ENCODE results near the gene PPARA. TPM values are rescaled to one million over a fixed set of nuclear protein-coding genes. Genes with fewer than 3 reads are reported as not detected.
A peak's percentile ranks its signal among the peaks of the same experiment; 100 is the strongest.
"Not testable (repeated sequence)": the region's sequence is repeated elsewhere in the genome, so short reads cannot be mapped to it uniquely, and the experiment has no call there.

The PPARA gene
- total RNA-seq, 1 donor from 2014 or later: 13.0 TPM

DNA sequence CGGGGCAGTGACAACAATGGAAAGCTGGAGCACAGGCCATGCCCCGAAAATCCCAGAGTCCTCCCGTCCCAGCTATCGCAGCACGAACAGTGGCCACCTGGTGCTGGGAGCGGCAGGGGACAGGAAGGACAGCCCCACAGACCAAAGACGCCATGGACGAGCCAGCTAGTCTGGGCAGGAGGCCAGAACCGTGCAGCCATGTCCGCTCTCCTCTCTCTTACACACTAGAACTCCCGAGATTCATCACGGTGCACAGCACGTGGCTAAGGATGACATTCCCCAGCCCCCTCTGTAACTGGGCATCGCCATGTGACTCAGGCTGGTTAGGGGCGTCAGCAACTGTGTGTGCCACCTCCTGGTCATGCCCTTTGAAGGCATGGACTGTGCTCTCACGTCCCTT, 95.2 kb downstream of the PPARA start:
- H3K4me3 Mint-ChIP-seq: no peak overlapping the region
- no peak overlapping the region for H3K27ac Mint-ChIP-seq
- H3K27me3 Mint-ChIP-seq: no peaks in the 10 kb centered on the region
- no peak for DNase-seq
- peaks cover 16% of the 10 kb centered on the region for H3K36me3 Mint-ChIP-seq (ENCODE audit: low read depth)
- no peaks in the 10 kb centered on the region for H3K9me3 Mint-ChIP-seq
- peaks cover 14% of the 10 kb centered on the region for H3K4me1 Mint-ChIP-seq
- intact Hi-C loops (cut with micrococcal nuclease): no loop called here

DNA sequence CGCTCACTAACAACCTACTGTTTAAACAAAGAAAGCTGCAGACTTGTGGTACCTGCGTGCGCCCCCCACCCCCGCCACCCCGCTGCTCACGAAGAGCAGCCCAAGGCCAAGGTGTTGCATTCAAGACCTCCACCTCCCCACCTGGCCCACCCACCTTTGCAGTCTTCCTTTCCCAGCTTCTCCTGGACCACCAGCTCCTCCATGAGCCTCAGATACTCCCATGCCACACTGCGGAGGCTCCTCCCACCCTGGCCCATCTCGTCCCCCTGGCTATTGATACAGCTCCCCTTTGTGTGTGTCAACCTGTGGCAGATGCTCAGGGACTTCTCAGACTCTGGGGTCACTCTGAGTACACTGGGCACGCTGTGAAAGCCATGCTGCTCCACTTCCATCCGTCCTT, 95.9 kb downstream of the PPARA start:
- no peak overlapping the region for H3K27ac Mint-ChIP-seq
- H3K9me3 Mint-ChIP-seq: no peaks in the 10 kb centered on the region
- peaks cover 12% of the 10 kb centered on the region for H3K4me1 Mint-ChIP-seq
- no peak overlapping the region for H3K4me3 Mint-ChIP-seq
- no peak for DNase-seq
- no peaks in the 10 kb centered on the region for H3K27me3 Mint-ChIP-seq
- intact Hi-C loops (cut with micrococcal nuclease): no loop called here
- peaks cover 15% of the 10 kb centered on the region for H3K36me3 Mint-ChIP-seq (ENCODE audit: low read depth)

DNA sequence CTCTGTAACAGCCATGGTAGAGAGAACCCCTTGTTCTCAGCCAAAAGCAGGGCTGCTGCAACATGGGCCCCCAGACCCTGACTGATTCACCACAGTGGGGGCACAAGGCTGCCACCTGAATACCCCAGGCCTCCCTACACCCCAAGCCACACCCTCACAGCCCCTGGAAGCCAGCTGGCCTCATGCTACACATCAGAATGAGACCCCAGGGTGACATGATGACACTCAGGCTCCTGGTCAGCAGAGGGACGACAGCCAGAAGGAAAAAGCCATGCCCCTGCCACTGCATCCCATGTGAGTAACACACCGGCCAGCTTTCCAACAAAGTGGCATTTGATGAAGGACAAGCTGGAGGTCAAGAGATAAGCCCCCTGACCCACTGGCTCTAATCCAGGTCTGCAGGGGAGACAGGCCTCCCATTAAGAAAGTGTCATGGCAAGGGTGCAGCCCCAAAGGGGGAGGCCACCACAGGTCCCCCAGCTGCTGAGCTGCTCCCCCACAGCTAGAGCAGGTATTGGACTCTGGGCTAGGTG, 97.2 kb downstream of the PPARA start:
- intact Hi-C loops (cut with micrococcal nuclease): no loop called here
- no peak overlapping the region for H3K27ac Mint-ChIP-seq
- H3K36me3 Mint-ChIP-seq (ENCODE audit: low read depth): peaks cover 13% of the 10 kb centered on the region
- H3K4me1 Mint-ChIP-seq: peaks cover 20% of the 10 kb centered on the region
- H3K27me3 Mint-ChIP-seq: no peaks in the 10 kb centered on the region
- no peak for DNase-seq
- H3K4me3 Mint-ChIP-seq: no peak overlapping the region
- H3K9me3 Mint-ChIP-seq: no peaks in the 10 kb centered on the region

DNA sequence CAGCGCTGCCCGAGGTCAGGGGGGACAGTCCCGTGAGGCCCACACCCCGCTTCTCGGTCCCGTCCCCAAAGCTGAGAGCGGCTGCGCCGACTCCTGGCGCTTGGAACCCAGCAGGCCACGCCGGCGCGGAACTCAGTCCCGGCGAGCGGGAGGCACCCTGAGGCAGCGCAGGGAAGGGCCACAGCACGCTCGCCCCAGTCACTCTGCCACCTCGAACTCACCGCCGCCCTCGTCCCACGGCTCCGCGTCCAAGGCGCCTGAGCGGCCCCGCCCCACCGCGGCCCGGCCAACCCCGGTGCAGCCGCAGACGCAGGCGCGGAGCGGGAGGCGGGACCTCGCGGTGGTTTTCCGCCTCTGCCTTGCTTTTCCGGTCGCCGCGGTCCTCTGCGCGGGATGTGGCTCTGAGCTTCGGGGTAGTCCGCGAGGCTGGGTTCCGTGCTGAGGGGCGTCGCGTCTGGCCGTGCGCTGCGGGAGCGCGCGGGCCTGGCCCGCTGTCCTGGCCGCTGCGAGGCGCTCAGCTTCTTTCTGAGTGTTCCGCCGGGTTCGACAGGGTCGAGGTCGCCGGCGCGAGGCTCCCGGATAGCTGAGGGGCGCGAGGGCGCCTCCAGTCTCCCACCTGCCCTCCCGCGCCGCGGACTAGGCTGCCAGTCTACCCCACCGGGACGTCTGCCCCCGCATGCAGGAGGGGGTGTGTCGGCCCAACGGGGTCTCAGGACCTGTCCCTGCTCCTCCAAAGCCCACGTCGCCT, 99.9 kb downstream of the PPARA start, which contains the start of gene CDPF1:
TSS of gene CDPF1 (minus strand) at position 259 of the 748 bp plus-strand sequence. CDS start 2,009 bp downstream, outside the sequence.
- H3K4me1 Mint-ChIP-seq: peaks cover 27% of the 10 kb centered on the region
- peaks cover 8% of the 10 kb centered on the region for H3K36me3 Mint-ChIP-seq (ENCODE audit: low read depth)
- peak within 1 kb of the TSS; percentile 89 for H3K27ac Mint-ChIP-seq
- peak within 1 kb of the TSS; percentile 91 for H3K4me3 Mint-ChIP-seq
- H3K27me3 Mint-ChIP-seq: no peaks in the 10 kb centered on the region
- no peaks in the 10 kb centered on the region for H3K9me3 Mint-ChIP-seq
- intact Hi-C loops (cut with micrococcal nuclease): loop anchor here (1.0 to 5.0 kb wide), 3 partner anchors 47 to 127 kb away; partner anchors contain the start of genes GTSE1 and PPARA
- peak; percentile 98 for DNase-seq

DNA sequence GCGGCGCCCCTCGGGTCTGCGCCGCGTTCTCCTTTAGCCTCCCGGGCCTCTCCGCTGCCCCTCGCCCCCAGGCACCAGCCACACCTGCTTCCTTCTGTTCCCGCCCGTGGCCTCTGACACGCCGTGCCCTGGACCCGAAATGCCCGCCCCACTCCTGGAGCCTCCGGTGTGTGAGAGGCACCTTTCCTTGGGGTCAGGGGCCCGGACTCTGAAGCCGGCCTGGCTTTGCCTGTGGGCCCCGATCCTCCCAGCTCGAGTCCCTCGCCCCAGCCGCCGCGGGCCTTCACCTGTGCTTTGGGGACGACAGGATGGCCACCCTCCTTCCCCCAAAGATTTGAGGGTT, 100.4 kb downstream of the PPARA start:
- peak overlapping the region; percentile 89 for H3K27ac Mint-ChIP-seq
- H3K4me1 Mint-ChIP-seq: peaks cover 27% of the 10 kb centered on the region
- DNase-seq: peak; percentile 75
- no peaks in the 10 kb centered on the region for H3K9me3 Mint-ChIP-seq
- intact Hi-C loops (cut with micrococcal nuclease): loop anchor here (1.0 to 5.0 kb wide), 3 partner anchors 47 to 127 kb away; partner anchors contain the start of genes GTSE1 and PPARA
- H3K36me3 Mint-ChIP-seq (ENCODE audit: low read depth): peaks cover 6% of the 10 kb centered on the region
- H3K4me3 Mint-ChIP-seq: peak overlapping the region; percentile 91
- H3K27me3 Mint-ChIP-seq: no peaks in the 10 kb centered on the region

DNA sequence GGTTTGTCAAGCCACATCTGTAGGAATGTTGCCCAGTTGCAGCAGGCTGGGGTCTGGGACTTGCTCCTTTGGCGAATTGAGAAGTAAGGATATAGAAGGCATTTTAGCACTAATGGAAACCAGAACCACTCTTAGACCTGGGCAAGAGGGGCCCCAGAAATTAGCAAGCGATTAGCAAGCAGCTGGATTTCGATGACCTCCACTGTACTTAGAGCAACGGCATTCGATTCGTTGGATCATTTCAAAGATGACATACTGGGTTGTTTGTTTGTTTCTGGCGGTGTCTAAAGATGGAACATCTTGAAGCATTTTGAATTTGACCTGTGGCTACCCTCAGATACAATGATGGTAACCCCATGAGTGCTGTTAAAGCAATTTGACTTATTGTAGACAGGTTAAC, 100.9 kb downstream of the PPARA start:
- intact Hi-C loops (cut with micrococcal nuclease): loop anchor here (5.0 kb wide), 2 partner anchors 46 to 99 kb away; partner anchors contain the start of genes GTSE1 and PPARA
- Mint-ChIP-seq H3K36me3 (ENCODE audit: low read depth) (peaks cover 6% of the 10 kb centered on the region), H3K9me3 (no peaks in the 10 kb centered on the region), H3K4me1 (peaks cover 26% of the 10 kb centered on the region), H3K27ac (peak overlapping the region; percentile 89), H3K27me3 (no peaks in the 10 kb centered on the region), H3K4me3 (peak overlapping the region; percentile 91)
- DNase-seq: no peak

DNA sequence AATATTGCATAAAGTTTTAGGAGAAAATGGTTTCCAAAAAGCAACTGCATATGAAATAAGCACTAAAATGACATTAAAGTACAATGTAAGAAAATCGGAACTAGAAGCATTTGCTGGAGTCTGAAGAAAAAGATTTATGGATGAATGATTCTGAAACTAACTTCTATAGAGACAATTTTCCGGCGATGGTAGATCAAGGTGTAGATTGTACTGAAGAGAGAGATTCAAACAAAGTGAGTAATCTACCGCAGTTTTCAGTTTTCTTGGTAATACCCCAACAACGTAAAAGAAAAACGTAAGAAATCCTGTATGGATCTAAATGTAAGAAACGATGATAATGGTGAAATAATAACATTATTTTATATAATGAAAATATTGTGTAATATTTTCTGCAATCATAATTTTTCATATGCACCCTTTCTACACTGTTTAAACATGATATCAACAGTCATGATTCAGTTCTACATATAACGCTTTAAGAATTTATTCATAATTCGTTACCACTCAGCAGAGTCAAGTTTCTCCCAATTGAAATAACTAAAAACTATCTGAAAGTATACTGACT, 101.6 kb downstream of the PPARA start:
- DNase-seq: no peak
- intact Hi-C loops (cut with micrococcal nuclease): loop anchor here (5.0 kb wide), 2 partner anchors 45 to 100 kb away; partner anchors contain the start of genes GTSE1 and PPARA
- peaks cover 2% of the 10 kb centered on the region for H3K36me3 Mint-ChIP-seq (ENCODE audit: low read depth)
- H3K27me3 Mint-ChIP-seq: peaks cover 2% of the 10 kb centered on the region
- H3K9me3 Mint-ChIP-seq: no peaks in the 10 kb centered on the region
- H3K4me3 Mint-ChIP-seq: peak overlapping the region; percentile 91
- peaks cover 25% of the 10 kb centered on the region for H3K4me1 Mint-ChIP-seq
- H3K27ac Mint-ChIP-seq: peak overlapping the region; percentile 21

DNA sequence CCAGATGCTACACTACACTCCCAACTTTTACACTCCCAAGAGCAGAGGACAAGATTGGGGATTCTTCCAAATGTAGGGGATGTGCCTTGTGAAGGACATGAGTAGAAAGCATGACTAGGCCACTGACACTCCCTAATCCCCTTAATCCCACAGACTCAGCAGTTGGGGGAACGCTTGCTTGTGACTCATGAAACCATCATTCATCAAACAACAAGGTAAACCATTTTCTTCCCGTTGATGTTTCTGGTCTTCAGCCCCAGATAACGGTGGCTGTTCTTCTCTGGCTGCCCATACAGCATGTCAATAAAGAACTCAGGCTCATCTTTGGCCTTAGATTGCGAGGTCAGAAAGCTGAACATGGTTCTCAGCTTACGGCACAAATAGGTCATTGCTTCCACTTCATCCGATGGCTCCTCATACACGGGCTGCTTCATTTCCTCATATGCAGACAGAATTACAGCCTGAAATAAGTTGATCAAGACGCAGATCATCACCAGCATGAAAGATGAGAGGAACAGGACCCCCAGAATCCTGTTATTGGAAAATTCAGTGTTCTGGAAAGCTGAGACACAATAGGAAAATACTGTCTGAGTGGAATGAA, 106.1 kb downstream of the PPARA start:
- Mint-ChIP-seq H3K27ac (no peak overlapping the region), H3K4me1 (peaks cover 13% of the 10 kb centered on the region), H3K9me3 (no peaks in the 10 kb centered on the region), H3K36me3 (ENCODE audit: low read depth) (peaks cover 2% of the 10 kb centered on the region), H3K27me3 (peaks cover 42% of the 10 kb centered on the region), H3K4me3 (no peak overlapping the region)
- DNase-seq: no peak
- intact Hi-C loops (cut with micrococcal nuclease): no loop called here

DNA sequence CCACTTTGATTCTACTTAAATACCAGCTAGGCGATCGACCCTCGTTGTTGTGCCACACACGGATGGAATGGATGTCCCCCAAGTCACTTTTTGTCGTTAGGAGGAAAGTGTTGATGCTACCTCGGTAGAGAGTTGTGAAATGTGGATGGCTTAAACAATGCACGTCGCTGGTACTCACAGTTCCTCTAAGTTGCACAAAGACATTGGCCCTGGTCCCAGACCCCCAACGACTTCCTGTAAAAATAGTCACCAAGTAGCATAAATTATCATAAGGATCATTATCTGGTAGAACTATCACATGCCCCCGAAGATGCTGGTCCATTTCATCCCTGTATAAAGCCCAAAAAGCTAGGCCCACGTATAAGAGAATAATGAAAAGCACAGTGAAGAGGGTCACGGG, 109.0 kb downstream of the PPARA start:
- H3K27me3 Mint-ChIP-seq: peaks cover 65% of the 10 kb centered on the region

DNA sequence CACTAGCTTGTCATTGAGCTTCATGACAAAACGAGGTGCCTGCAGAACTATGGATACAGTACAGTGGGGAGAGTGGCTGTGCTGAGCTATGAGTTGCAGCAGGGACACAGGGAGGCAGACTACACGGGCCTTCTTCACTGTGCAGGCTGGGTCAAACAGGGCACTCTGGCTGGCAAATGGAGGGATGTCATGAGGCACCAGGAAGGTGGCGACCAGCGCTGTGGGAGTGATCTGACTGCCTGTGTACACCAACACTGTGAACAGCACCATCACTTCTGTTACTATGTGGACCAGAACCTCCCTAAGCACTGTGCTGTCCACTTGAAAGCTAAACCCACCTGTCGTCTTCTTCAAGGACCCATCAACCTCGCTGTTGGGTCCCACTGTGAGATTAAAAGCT, 109.7 kb downstream of the PPARA start:
- H3K36me3 Mint-ChIP-seq (ENCODE audit: low read depth): peaks cover 5% of the 10 kb centered on the region
- no peak overlapping the region for H3K27ac Mint-ChIP-seq

More for the DNA sequence above, 109.0 kb downstream of the PPARA start:
- DNase-seq: no peak
- intact Hi-C loops (cut with micrococcal nuclease): no loop called here
- Mint-ChIP-seq H3K36me3 (ENCODE audit: low read depth) (peaks cover 5% of the 10 kb centered on the region), H3K27ac (no peak overlapping the region), H3K9me3 (peaks cover 4% of the 10 kb centered on the region), H3K4me1 (peaks cover 2% of the 10 kb centered on the region), H3K4me3 (no peak overlapping the region)

DNA sequence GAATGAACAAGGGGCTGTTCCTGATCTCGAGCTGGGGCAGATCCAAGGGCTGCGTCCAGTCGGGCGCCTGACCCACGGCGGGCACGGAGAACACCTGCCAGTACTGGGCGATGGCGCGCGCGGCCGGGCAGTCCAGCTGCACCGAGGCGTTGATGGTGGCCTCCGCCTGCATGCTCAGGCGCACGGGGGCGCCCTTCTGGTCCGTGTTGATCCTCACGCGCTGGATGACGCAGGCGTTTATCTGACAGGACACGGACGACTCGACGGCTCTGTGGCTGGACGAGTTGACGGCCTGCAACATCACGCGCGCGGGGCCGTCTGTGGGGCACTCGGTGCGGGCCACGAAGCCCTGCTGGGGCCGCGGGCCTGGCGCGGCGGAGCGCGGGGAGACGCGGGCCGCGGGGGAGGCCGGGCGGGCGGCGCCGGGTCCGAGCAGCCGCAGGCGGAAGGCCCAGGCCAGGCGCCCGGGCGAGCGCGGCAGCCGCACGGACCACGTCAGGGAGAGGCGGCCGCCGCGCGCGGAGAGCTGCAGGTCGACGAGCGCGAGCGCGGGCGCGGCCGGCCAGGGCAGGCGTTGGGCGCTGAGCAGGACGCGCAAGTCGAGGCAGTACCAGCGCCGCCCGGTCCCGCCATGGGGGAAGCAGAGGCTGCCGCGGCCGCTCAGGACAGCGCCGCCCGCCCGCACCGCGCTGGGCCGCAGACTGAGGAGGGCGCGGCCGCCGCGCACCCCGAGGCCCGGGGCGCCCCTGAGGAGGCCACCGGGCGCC, 112.3 kb downstream of the PPARA start:
- intact Hi-C loops (cut with micrococcal nuclease): no loop called here
- no peak overlapping the region for H3K27ac Mint-ChIP-seq
- peak overlapping the region; percentile 53 for H3K4me3 Mint-ChIP-seq
- peaks cover 11% of the 10 kb centered on the region for H3K36me3 Mint-ChIP-seq (ENCODE audit: low read depth)
- peaks cover 13% of the 10 kb centered on the region for H3K9me3 Mint-ChIP-seq
- H3K27me3 Mint-ChIP-seq: peaks cover 80% of the 10 kb centered on the region
- peak; percentile 77 for DNase-seq
- H3K4me1 Mint-ChIP-seq: peaks cover 6% of the 10 kb centered on the region

More for the DNA sequence above, 109.7 kb downstream of the PPARA start:
- no peak overlapping the region for H3K4me3 Mint-ChIP-seq
- peaks cover 69% of the 10 kb centered on the region for H3K27me3 Mint-ChIP-seq
- no peaks in the 10 kb centered on the region for H3K4me1 Mint-ChIP-seq
- intact Hi-C loops (cut with micrococcal nuclease): no loop called here
- peaks cover 4% of the 10 kb centered on the region for H3K9me3 Mint-ChIP-seq
- DNase-seq: no peak

DNA sequence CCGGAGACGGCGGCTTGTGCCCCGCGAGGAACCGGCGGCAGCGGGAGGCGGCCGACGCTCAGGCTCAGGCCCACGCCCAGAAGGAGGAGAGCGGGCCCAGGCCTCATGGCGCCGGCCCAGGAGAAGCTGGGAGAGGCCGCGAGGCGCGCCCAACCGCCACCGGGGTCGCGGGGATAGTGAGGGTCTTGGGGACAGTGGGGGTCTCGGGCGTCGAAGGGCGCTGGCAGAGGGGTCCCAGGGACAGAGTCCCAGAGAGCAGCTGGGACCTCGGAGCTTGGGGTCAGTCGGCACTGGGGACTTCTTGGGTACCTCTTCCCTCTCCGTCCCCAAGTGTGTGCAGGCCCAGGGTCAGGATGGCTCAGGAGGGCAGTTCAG, 112.9 kb downstream of the PPARA start, which contains the start of gene PKDREJ:
TSS of gene PKDREJ (minus strand) at position 128 of the 375 bp plus-strand sequence. CDS start at position 107, 21 bp downstream.
- intact Hi-C loops (cut with micrococcal nuclease): no loop called here
- H3K27ac Mint-ChIP-seq: no peak within 1 kb of the TSS
- peak within 1 kb of the TSS; percentile 53 for H3K4me3 Mint-ChIP-seq
- peaks cover 8% of the 10 kb centered on the region for H3K4me1 Mint-ChIP-seq
- no peak for DNase-seq
- peaks cover 13% of the 10 kb centered on the region for H3K9me3 Mint-ChIP-seq
- peaks cover 75% of the 10 kb centered on the region for H3K27me3 Mint-ChIP-seq
- peaks cover 12% of the 10 kb centered on the region for H3K36me3 Mint-ChIP-seq (ENCODE audit: low read depth)

DNA sequence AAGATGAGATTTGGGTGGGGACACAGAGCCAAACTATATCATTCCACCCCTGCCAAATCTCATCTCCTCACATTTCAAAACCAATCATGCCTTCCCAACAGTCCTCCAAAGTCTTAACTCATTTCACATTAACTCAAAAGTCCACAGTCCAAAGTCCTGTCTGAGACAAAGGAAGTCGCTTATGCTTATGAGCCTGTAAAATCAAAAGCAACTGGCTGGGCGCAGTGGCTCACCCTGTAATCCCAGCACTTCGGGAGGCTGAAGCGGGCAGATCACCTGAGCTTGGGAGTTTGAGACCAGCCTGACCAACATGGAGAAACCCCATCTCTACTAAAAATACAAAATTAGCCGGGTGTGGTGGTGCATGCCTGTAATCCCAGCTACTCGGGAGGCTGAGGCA, 114.2 kb downstream of the PPARA start:
- Mint-ChIP-seq H3K9me3 (peaks cover 13% of the 10 kb centered on the region), H3K27me3 (peaks cover 64% of the 10 kb centered on the region), H3K36me3 (ENCODE audit: low read depth) (peaks cover 15% of the 10 kb centered on the region), H3K4me1 (peaks cover 11% of the 10 kb centered on the region)
- intact Hi-C loops (cut with micrococcal nuclease); H3K27ac Mint-ChIP-seq; H3K4me3 Mint-ChIP-seq; DNase-seq: not testable (repeated sequence)

Data from activated CD4-positive, alpha-beta T cell treated with anti-CD3 and anti-CD28 coated beads, Interleukin-2, amount 10 ng/mL, durations not matched to agents 24 days and 14 days (primary cell).